ENCODE data around the gene RNASET2. TPM values are rescaled to one million over a fixed set of nuclear protein-coding genes. Genes with fewer than 3 reads are reported as not detected.
"Not testable (repeated sequence)": the region's sequence is repeated elsewhere in the genome, so short reads cannot be mapped to it uniquely, and the experiment has no call there.

Gene RNASET2
- total and polyA plus RNA-seq, 3 donors from 2014 or later = 44.5 to 56.1 (median 50.2) TPM

GRCh38 chr6:166949528-166950442 lies 6.6 kb downstream of the RNASET2 start:
- peak overlapping the region in 1 of 2 donors; percentile 81 for H3K27ac ChIP-seq
- WGBS, 2 donors = 54 to 67% methylated on average over 8 to 9 of the region's 9 CpGs
- peak; percentile 37 for DNase-seq

GRCh38 chr6:166948724-166949123 lies 7.6 kb downstream of the RNASET2 start:
- H3K4me3 ChIP-seq; H3K9me3 ChIP-seq; H3K27ac ChIP-seq; intact Hi-C loops (cut with DNase I; ENCODE audit: low total_unique reads); DNase-seq; H3K36me3 ChIP-seq (ENCODE audit: low read depth, missing control alignments); H3K27me3 ChIP-seq: not testable (repeated sequence)
- H3K4me1 ChIP-seq = peaks cover 19% of the 10 kb centered on the region
- 86 to 88% methylated on average over 6 of the region's 6 CpGs for WGBS, 2 donors

More at GRCh38 chr6:166949528-166950442, 6.6 kb downstream of the RNASET2 start:
- Histone ChIP-seq H3K36me3 (ENCODE audit: low read depth, missing control alignments) (no peaks in the 10 kb centered on the region), H3K4me1 (peaks cover 19% of the 10 kb centered on the region), H3K4me3 (no peak overlapping the region), H3K27me3 (no peaks in the 10 kb centered on the region), H3K9me3 (no peaks in the 10 kb centered on the region)
- TF ChIP-seq CTCF (IDR thresholded peaks at IDR 0.05) (no peak), POLR2A (IDR thresholded peaks at IDR 0.05) (no peak)
- intact Hi-C loops (cut with DNase I; ENCODE audit: low total_unique reads) = no loop called here

- Histone ChIP-seq H3K4me3 (no peak overlapping the region), H3K4me1 (peaks cover 19% of the 10 kb centered on the region), H3K36me3 (ENCODE audit: low read depth, missing control alignments) (no peaks in the 10 kb centered on the region), H3K27me3 (no peaks in the 10 kb centered on the region), H3K9me3 (no peaks in the 10 kb centered on the region), H3K27ac (no peak overlapping the region)
- 75 to 83% methylated on average over 5 of the region's 5 CpGs for WGBS, 2 donors
- DNase-seq = no peak
- TF ChIP-seq CTCF (IDR thresholded peaks at IDR 0.05) (no peak), POLR2A (IDR thresholded peaks at IDR 0.05) (no peak)
- intact Hi-C loops (cut with DNase I; ENCODE audit: low total_unique reads) = no loop called here
These were observed 9.1 kb downstream of the RNASET2 start for GRCh38 chr6:166947251-166947650.

- H3K36me3 ChIP-seq (ENCODE audit: low read depth, missing control alignments) = no peaks in the 10 kb centered on the region
- TF ChIP-seq CTCF (IDR thresholded peaks at IDR 0.05) (no peak), POLR2A (IDR thresholded peaks at IDR 0.05) (no peak)
- H3K4me1 ChIP-seq = peaks cover 17% of the 10 kb centered on the region
- H3K27me3 ChIP-seq = no peaks in the 10 kb centered on the region
- H3K27ac ChIP-seq = no peak overlapping the region
- DNase-seq = no peak
- no peak overlapping the region for H3K4me3 ChIP-seq
- intact Hi-C loops (cut with DNase I; ENCODE audit: low total_unique reads) = no loop called here
- WGBS, 2 donors = 89 to 90% methylated on average over 16 of the region's 16 CpGs
- H3K9me3 ChIP-seq = no peaks in the 10 kb centered on the region
These were observed 10.2 kb downstream of the RNASET2 start for GRCh38 chr6:166946125-166946524.

- peaks cover 4% of the 10 kb centered on the region for H3K4me1 ChIP-seq
- TF ChIP-seq POLR2A (IDR thresholded peaks at IDR 0.05) (no peak), CTCF (IDR thresholded peaks at IDR 0.05) (no peak)
- intact Hi-C loops (cut with DNase I; ENCODE audit: low total_unique reads) = no loop called here
These were observed 11.6 kb downstream of the RNASET2 start for GRCh38 chr6:166944666-166945256.

More at GRCh38 chr6:166944666-166945256, 11.6 kb downstream of the RNASET2 start:
- WGBS, 2 donors = 92 to 93% methylated on average over 16 of the region's 16 CpGs
- Histone ChIP-seq H3K9me3 (no peaks in the 10 kb centered on the region), H3K27ac (no peak overlapping the region), H3K4me3 (no peak overlapping the region), H3K27me3 (no peaks in the 10 kb centered on the region), H3K36me3 (ENCODE audit: low read depth, missing control alignments) (no peaks in the 10 kb centered on the region)
- DNase-seq = no peak

All from testis (tissue), 3 donors.